Natural killer cell (primary cell): ENCODE measurements around the gene RSU1. TPM values are rescaled to one million over a fixed set of nuclear protein-coding genes. Genes with fewer than 3 reads are reported as not detected.

Experiments used
- ATAC-seq, 3 donors: fragments of 150-1000 bp in 2 of 3; fragments of 200-7000 bp in 1 of 3; cut with Tn5 transposase; 1 replicate in 1 of 3; 2 replicates in 2 of 3; pipeline ENCODE4 v1.10.0; 2021; ENCODE audit warnings: mild to moderate bottlenecking in 2 of 3, moderate library complexity in 2 of 3
- DNase-seq, 2 donors: peaks; one replicate each; pipeline versions ENCODE4 v3.0.0 to v3.0.0-alpha.2; 2013 to 2021; ENCODE audit warnings: mixed read lengths in 1 of 2
- H3K27ac ChIP-seq: one replicate; pipeline ENCODE4 v1.5.1; 2013; ENCODE audit warnings: mild to moderate bottlenecking, low read length
- H3K27me3 ChIP-seq: one replicate; pipeline ENCODE4 v1.6.1; 2013; ENCODE audit warnings: low read length; ENCODE audit not compliant: control insufficient read depth, insufficient read depth
- H3K36me3 ChIP-seq: one replicate; pipeline ENCODE4 v1.6.1; 2013; ENCODE audit warnings: low read length; ENCODE audit not compliant: control insufficient read depth, insufficient read depth
- H3K4me1 ChIP-seq: one replicate; pipeline ENCODE4 v1.6.1; 2013; ENCODE audit warnings: low read length; ENCODE audit not compliant: control insufficient read depth, insufficient read depth
- H3K4me3 ChIP-seq: one replicate; pipeline ENCODE4 v1.5.1; 2013; ENCODE audit warnings: low read length
- H3K9me3 ChIP-seq: one replicate; pipeline ENCODE4 v1.6.1; 2013; ENCODE audit warnings: low read length; ENCODE audit not compliant: control insufficient read depth, insufficient read depth
- H3K27ac Mint-ChIP-seq, 2 donors: one replicate each; pipeline ENCODE4 v1.8.0; 2022; ENCODE audit warnings: mild to moderate bottlenecking in 2 of 2, mixed read lengths in 2 of 2, moderate library complexity in 1 of 2
- H3K27me3 Mint-ChIP-seq, 2 donors: one replicate each; pipeline ENCODE4 v1.8.0; 2022; ENCODE audit warnings: low read depth in 2 of 2, mixed read lengths in 2 of 2
- H3K36me3 Mint-ChIP-seq: one replicate; pipeline ENCODE4 v1.8.0; 2022; ENCODE audit warnings: mixed read lengths
- H3K4me1 Mint-ChIP-seq, 2 donors: one replicate each; pipeline ENCODE4 v1.8.0; 2022; ENCODE audit warnings: mixed read lengths in 2 of 2
- H3K4me3 Mint-ChIP-seq: one replicate; pipeline ENCODE4 v1.8.0; 2022; ENCODE audit warnings: mild to moderate bottlenecking, moderate library complexity, mixed read lengths
- H3K9me3 Mint-ChIP-seq, 2 donors: one replicate each; pipeline ENCODE4 v1.8.0; 2022; ENCODE audit warnings: mixed read lengths in 2 of 2
- CTCF ChIP-seq: fragments of 200-600 bp; IDR thresholded peaks from one replicate; pipeline ENCODE4 v1.8.0; 2022; ENCODE audit warnings: antibody characterized with exemption
- WGBS: methylation state at CpG from one replicate; pipeline ENCODE4 v1.1.7; 2013; ENCODE audit warnings: missing lambda C conversion rate; ENCODE audit not compliant: insufficient coverage; 5-methylcytosine and 5-hydroxymethylcytosine counted together
- intact Hi-C: fragments of 100-400 bp; cut with micrococcal nuclease; formaldehyde crosslinking; loops from one replicate; pipeline ENCODE4 v1.14.2; 2022
- total RNA-seq, 4 donors: library from RNA; stranded (reverse); fragments of 120-200 nt in 1 of 4; gene quantifications; one replicate each; pipeline versions ENCODE4 v1.2.3 to v1.2.4, GENCODE V29; 2013 to 2022

The RSU1 gene
- total RNA-seq, 3 donors from 2014 or later (not counting 1 experiment from before 2014, with no cell fraction given) = 75.0 to 85.3 (median 80.0) TPM

- TF ChIP-seq CTCF = no peak
- Histone ChIP-seq H3K27me3 (no peaks in the 10 kb centered on the region), H3K27ac (no peak overlapping the region), H3K4me3 (no peak overlapping the region), H3K4me1 (no peaks in the 10 kb centered on the region), H3K36me3 (peaks cover 23% of the 10 kb centered on the region), H3K9me3 (no peaks in the 10 kb centered on the region)
- Mint-ChIP-seq H3K36me3 (peaks cover 11% of the 10 kb centered on the region), H3K4me1 (peaks cover 9 to 12% of the 10 kb centered on the region in 2 donors), H3K27ac (no peak overlapping the region), H3K9me3 (no peaks in the 10 kb centered on the region), H3K27me3 (no peaks in the 10 kb centered on the region), H3K4me3 (no peak overlapping the region)
- intact Hi-C loops = no loop called here
- ATAC-seq = no peak
- no peak for DNase-seq
- 100% methylated on average over 4 of the region's 4 CpGs for WGBS
These were observed 65.1 kb downstream of the RSU1 start for GRCh38 chr10:16752099-16752498.

- Histone ChIP-seq H3K4me1 (no peaks in the 10 kb centered on the region), H3K36me3 (peaks cover 24% of the 10 kb centered on the region), H3K27ac (no peak overlapping the region), H3K9me3 (no peaks in the 10 kb centered on the region), H3K4me3 (no peak overlapping the region), H3K27me3 (no peaks in the 10 kb centered on the region)
- no peak overlapping the region for H3K4me3 Mint-ChIP-seq
- whole genome bisulfite sequencing = 98% methylated on average over 8 of the region's 8 CpGs
- intact Hi-C loops = no loop called here
- H3K27me3 Mint-ChIP-seq = no peaks in the 10 kb centered on the region
- no peaks in the 10 kb centered on the region for H3K9me3 Mint-ChIP-seq
- TF ChIP-seq CTCF = no peak
- H3K4me1 Mint-ChIP-seq = peaks cover under 1 to 6% of the 10 kb centered on the region in 2 donors
- H3K27ac Mint-ChIP-seq = no peak overlapping the region
- H3K36me3 Mint-ChIP-seq = peaks cover 11% of the 10 kb centered on the region
- DNase-seq (no peak), ATAC-seq (no peak)
These were observed 66.0 kb downstream of the RSU1 start for GRCh38 chr10:16751244-16751643.

- intact Hi-C loops = no loop called here
- H3K4me3 ChIP-seq = no peak overlapping the region
- H3K36me3 ChIP-seq = peaks cover 24% of the 10 kb centered on the region
- no peak for DNase-seq
- Mint-ChIP-seq H3K4me1 (no peaks in the 10 kb centered on the region), H3K9me3 (no peaks in the 10 kb centered on the region), H3K27ac (no peak overlapping the region), H3K4me3 (no peak overlapping the region), H3K27me3 (no peaks in the 10 kb centered on the region), H3K36me3 (peaks cover 11% of the 10 kb centered on the region)
- no peak for ATAC-seq
- no peak for TF ChIP-seq CTCF
- H3K27ac ChIP-seq = no peak overlapping the region
- no peaks in the 10 kb centered on the region for H3K9me3 ChIP-seq
- no peaks in the 10 kb centered on the region for H3K4me1 ChIP-seq
- no CpG with 5 or more reads among the region's 3 CpGs for WGBS
- no peaks in the 10 kb centered on the region for H3K27me3 ChIP-seq
These were observed 66.8 kb downstream of the RSU1 start for GRCh38 chr10:16750461-16750860.

GRCh38 chr10:16748749-16749148, 68.5 kb downstream of the RSU1 start:
- H3K4me1 Mint-ChIP-seq = peaks cover 0 to 6% of the 10 kb centered on the region in 2 donors
- H3K27ac Mint-ChIP-seq = no peak overlapping the region
- H3K27ac ChIP-seq = no peak overlapping the region
- H3K36me3 ChIP-seq = peaks cover 27% of the 10 kb centered on the region
- H3K9me3 ChIP-seq = no peaks in the 10 kb centered on the region
- intact Hi-C loops = no loop called here
- H3K4me3 Mint-ChIP-seq = no peak overlapping the region
- H3K4me1 ChIP-seq = no peaks in the 10 kb centered on the region
- H3K36me3 Mint-ChIP-seq = peaks cover 11% of the 10 kb centered on the region
- no peak for DNase-seq
- H3K27me3 ChIP-seq = no peaks in the 10 kb centered on the region
- no peak overlapping the region for H3K4me3 ChIP-seq
- ATAC-seq = no peak
- 95% methylated on average over 5 of the region's 7 CpGs for WGBS
- H3K9me3 Mint-ChIP-seq = no peaks in the 10 kb centered on the region
- no peak for TF ChIP-seq CTCF
- H3K27me3 Mint-ChIP-seq = no peaks in the 10 kb centered on the region
